GM18873 (cell line): ENCODE data around the gene SLC25A15.
A peak's percentile ranks its signal among the peaks of the same experiment; 100 is the strongest.

Experiments used
- ATAC-seq: cut with Tn5 transposase; IDR thresholded peaks from one replicate; pipeline ENCODE4 v1.9.1; 2021; ENCODE audit warnings: mild to moderate bottlenecking, moderate library complexity, moderate number of reproducible peaks; ENCODE audit not compliant: unreplicated experiment, low FRiP score

The SLC25A15 gene

GRCh38 chr13:40789275-40790153 lies at the start of gene SLC25A15:
SLC25A15 (plus strand) TSS chr13:40789611; CDS start chr13:40793227, 3,616 bp downstream.
- peak; percentile 71 for ATAC-seq

- ATAC-seq = no peak
Measured at GRCh38 chr13:40749327-40749726, 40.1 kb upstream of the SLC25A15 start.

GRCh38 chr13:40755082-40755700 lies 34.2 kb upstream of the SLC25A15 start:
- no peak for ATAC-seq

DNA sequence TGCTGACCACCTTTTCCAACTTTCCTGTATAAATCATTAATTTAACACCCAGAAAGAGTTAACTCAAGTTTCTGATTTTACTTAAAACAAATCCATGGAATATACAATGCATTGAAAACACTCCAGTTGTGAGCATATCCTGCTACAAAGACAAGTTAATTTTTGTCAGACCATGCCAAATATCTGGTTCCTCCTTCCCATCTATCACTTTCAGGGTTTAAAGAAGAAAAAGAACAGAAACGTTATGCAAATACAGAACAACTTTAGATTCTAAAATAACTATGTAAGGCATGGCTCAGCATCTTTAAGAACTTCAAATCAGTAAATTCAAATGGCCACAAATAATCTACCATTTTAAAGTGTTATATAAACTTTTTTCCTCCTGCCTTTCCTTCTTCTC lies 33.4 kb upstream of the SLC25A15 start:
- peak; percentile 40 for ATAC-seq

DNA sequence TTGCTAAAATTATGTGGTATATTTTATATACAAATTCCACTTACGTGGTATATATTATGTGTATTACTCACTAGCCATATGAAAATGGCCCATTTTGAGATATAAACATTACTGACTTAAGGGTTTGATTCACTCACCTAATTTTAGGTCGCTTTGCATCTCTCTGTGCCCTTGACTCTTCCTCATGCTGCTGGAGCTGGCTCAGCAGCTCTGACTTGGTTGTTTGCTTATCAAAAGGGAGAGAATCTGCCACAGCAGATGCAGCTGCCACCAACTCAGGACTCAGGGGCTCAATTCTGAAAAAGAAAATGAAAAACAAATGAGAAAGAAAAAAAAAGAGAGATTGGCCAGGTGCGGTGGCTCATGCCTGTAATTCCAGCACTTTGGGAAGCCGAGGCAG lies 30.6 kb upstream of the SLC25A15 start:
- peak; percentile 39 for ATAC-seq

- no peak for ATAC-seq
Measured at GRCh38 chr13:40762849-40763248, 26.6 kb upstream of the SLC25A15 start.

GRCh38 chr13:40764587-40765403 lies 24.6 kb upstream of the SLC25A15 start:
- no peak for ATAC-seq

DNA sequence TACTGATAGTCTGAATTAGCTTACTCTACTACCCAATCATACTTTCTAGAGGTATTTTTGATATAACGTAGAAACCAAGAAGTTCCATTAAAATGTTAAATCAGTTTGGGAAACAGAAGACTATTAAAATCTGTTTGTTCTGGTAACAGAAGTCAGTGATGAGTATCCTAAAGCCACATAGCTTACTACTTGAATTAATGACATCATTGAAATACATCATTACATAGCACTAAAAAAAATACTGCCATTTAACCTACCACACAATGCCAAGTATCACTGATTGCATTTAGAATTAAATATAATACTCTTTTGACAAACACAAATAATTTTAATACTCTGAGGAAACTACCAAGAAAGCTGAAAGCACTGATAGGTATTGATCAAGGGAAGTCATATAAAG lies 23.8 kb upstream of the SLC25A15 start:
- ATAC-seq = no peak

DNA sequence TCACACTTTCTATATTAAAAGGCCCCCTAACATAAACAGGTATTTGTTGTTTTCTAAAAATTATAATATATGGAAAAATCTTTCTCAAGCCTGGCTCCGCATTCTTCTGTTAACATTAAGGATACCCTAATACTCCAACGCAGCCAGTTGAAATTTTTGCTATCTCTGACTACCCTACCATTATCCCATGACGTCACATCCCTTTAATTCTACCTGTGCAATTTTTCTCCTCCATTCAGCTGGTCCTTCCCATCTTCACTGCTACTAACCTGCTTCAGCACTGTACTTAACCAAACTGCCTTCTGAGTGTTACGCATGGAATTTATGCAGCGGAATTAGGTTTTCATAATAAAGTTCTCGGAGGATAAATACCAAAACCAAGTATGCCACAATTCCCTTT lies 19.4 kb upstream of the SLC25A15 start:
- no peak for ATAC-seq

GRCh38 chr13:40770609-40770933 lies 18.8 kb upstream of the SLC25A15 start:
- no peak for ATAC-seq

DNA sequence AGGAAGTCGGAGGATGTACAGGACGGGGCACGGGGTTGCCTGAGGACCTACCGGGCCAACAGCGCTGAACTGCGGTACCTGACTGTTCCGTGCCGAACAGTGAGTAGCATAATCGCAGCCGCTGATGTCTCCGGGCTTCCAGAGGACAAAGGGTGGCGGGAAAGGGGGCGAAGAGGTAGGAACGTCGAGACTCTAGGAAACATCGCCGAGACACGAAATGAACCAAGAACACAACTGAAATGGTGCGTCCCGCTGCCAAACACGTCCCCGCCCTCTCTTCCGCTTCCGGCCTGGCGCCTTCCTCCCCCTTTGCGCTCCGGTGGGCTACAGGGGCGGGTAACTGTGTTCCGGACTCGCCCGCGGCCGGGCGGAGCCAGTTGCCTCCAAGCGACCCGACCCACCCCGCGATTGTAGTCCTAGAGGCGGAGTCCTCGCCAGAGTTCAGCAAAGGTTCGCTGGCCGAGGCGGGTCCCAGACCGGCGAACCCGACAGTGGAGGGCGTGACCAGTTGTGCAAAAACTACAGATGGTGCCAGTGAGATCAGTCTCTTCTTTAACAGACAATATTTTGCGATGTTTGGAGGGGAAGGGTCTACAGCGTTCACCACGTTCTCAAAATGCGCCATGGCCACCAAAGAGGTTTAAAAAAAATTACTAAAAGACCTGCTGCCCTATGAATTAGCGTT lies 18.3 kb upstream of the SLC25A15 start, which contains the start of gene MRPS31:
MRPS31 (minus strand) TSS at position 257 of the 685 bp plus-strand sequence; CDS start at position 203, 54 bp downstream.
- peak; percentile 87 for ATAC-seq

DNA sequence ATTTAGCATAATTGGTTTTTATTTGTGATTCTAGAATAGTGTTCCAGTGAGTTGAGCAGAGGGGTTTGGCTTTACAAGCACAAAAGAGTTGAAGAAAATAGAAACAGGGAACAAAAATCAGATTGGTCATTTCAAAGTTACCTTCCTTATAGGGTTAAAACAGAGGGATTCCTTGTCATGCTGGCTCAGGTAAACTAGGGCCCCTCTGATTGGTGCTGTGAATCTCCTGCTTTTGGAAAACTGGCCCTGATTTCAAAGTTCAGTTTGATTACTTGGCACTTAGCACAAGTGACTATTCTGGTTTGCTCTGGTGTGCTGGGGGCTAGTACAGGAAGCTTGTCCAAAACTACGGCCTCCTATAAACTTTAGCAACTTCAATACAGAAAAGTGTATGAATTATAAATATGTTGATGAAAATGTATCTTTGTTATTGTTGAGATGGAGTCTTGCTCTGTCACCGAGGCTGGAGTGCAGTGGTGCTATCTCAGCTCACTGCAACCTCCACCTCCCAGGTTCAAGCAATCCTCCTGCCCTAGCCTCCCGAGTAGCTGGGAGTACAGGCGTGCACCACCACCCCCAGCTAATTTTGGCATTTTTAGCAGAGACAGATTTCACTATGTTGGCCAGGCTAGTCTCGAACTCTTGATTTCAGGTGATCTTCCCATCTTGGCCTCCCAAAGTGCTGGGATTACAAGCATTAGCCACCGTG lies 16.5 kb upstream of the SLC25A15 start:
- ATAC-seq = no peak

GRCh38 chr13:40774672-40775071 lies 14.7 kb upstream of the SLC25A15 start:
- no peak for ATAC-seq

GRCh38 chr13:40776232-40776631 lies 13.2 kb upstream of the SLC25A15 start:
- ATAC-seq = no peak

DNA sequence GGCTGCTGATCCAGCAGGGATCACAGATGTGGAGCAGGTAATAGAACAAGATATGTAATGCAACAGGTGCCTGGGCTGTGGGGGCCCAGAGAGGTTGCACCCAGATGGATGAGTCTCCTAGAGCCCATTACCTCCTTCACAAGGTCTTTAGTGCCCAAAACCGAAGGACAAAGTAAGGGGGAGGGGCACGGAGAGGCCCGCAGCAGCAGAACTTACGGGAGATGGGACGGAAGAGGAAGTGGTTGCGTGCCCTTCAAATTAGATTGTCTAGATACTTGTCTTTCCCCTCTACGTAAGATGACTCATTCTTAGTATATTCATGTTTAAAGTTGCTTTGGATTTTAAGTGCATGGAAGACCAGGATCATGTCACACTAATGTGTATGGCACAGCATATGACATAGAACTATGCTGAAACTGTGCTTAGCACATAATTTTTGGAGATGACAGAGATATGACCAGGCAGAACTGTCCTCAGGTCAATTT lies 12.7 kb upstream of the SLC25A15 start:
- peak; percentile 33 for ATAC-seq

- peak; percentile 73 for ATAC-seq
Measured at GRCh38 chr13:40777166-40777808, 12.1 kb upstream of the SLC25A15 start.

- no peak for ATAC-seq
Measured at GRCh38 chr13:40777809-40778175, 11.6 kb upstream of the SLC25A15 start.

- no peak for ATAC-seq
Measured at GRCh38 chr13:40779049-40779448, 10.4 kb upstream of the SLC25A15 start.

DNA sequence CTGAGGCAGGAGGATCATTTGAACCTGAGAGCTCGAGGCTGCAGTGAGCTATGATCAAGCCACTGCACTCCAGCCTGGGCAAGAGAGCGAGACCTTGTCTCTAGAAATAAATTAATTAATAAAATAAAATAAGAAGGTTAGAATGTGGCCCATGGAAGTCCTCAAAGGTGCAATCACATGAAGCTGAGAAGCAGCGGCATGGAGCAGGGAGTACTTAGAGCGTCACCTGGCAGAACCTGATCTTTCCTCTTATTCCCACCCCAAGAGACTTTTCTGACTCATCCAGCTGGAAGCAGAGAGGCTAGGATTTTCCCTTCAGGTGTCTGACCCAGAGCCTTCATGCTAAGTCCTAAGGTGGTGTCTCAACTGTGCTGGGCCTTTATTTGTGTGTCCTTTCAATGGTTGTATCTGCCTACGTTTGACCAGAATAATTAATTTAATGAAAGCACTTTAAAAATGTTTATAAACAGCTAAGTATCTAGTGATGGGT lies 9.6 kb upstream of the SLC25A15 start:
- no peak for ATAC-seq
